Brain microvascular endothelial cell (primary cell): ENCODE data around the gene PRR15L.

Experiments
- DNase-seq: peaks from one replicate; pipeline ENCODE4 v3.0.0-alpha.2; 2020
- H3K27ac ChIP-seq: fragments of 250-450 bp; sonication (Bioruptor Pico); 2 replicates; pipeline ENCODE4 v1.5.1; 2020; ENCODE audit warnings: mild to moderate bottlenecking, moderate library complexity
- H3K27me3 ChIP-seq: fragments of 250-450 bp; sonication (Bioruptor Pico); replicated peaks from 2 replicates; pipeline ENCODE4 v1.5.1; 2020; ENCODE audit warnings: mild to moderate bottlenecking
- H3K36me3 ChIP-seq: fragments of 250-450 bp; sonication (Bioruptor Pico); replicated peaks from 2 replicates; pipeline ENCODE4 v1.5.1; 2020; ENCODE audit warnings: mild to moderate bottlenecking
- H3K4me3 ChIP-seq: 2 replicates; pipeline ENCODE4 v1.5.1; 2011; ENCODE audit warnings: low read depth, mild to moderate bottlenecking, control low read depth, low read length, moderate library complexity
- in situ Hi-C: cut with HindIII; loops from 2 replicates; pipeline ENCODE4 v1.10.0; 2017; ENCODE audit warnings: low sequenced_read_pairs, low pct_ligation_motif_present
- TF ChIP-seq, protein P1 (sequence below): IDR thresholded peaks from 2 replicates; pipeline ENCODE4 v1.5.1; 2011; ENCODE audit warnings: low read depth, mild to moderate bottlenecking, moderate library complexity, low read length, control low read depth, inconsistent platforms; ENCODE audit errors: missing control alignments

Gene PRR15L

DNA sequence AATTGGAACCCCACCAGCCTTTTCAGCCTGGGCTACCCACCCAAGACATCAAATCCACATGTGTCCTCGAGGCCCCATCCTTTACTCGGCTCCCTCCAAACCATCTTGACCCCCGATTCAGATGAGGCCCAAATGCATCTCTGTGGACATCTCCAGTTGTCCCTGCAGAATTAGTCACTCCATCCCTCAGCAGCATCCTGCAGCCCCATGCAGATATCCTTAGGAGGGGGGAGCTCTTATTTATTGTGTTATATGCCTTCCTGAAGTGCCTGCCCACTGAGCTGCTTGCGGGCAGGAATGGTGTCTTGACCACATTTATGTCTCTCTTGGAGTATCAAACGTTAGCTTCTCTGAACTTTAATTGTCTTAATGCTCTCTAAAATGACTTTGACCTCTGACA is 28.8 kb upstream of the PRR15L start:
- TF ChIP-seq, protein P1, sequence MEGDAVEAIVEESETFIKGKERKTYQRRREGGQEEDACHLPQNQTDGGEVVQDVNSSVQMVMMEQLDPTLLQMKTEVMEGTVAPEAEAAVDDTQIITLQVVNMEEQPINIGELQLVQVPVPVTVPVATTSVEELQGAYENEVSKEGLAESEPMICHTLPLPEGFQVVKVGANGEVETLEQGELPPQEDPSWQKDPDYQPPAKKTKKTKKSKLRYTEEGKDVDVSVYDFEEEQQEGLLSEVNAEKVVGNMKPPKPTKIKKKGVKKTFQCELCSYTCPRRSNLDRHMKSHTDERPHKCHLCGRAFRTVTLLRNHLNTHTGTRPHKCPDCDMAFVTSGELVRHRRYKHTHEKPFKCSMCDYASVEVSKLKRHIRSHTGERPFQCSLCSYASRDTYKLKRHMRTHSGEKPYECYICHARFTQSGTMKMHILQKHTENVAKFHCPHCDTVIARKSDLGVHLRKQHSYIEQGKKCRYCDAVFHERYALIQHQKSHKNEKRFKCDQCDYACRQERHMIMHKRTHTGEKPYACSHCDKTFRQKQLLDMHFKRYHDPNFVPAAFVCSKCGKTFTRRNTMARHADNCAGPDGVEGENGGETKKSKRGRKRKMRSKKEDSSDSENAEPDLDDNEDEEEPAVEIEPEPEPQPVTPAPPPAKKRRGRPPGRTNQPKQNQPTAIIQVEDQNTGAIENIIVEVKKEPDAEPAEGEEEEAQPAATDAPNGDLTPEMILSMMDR, result no peak
- in situ Hi-C loops, result no loop called here
- no peaks in the 10 kb centered on the region for H3K27me3 ChIP-seq
- no peak for DNase-seq
- peaks cover 5% of the 10 kb centered on the region for H3K36me3 ChIP-seq
- no peak overlapping the region for H3K27ac ChIP-seq
- no peak overlapping the region for H3K4me3 ChIP-seq

DNA sequence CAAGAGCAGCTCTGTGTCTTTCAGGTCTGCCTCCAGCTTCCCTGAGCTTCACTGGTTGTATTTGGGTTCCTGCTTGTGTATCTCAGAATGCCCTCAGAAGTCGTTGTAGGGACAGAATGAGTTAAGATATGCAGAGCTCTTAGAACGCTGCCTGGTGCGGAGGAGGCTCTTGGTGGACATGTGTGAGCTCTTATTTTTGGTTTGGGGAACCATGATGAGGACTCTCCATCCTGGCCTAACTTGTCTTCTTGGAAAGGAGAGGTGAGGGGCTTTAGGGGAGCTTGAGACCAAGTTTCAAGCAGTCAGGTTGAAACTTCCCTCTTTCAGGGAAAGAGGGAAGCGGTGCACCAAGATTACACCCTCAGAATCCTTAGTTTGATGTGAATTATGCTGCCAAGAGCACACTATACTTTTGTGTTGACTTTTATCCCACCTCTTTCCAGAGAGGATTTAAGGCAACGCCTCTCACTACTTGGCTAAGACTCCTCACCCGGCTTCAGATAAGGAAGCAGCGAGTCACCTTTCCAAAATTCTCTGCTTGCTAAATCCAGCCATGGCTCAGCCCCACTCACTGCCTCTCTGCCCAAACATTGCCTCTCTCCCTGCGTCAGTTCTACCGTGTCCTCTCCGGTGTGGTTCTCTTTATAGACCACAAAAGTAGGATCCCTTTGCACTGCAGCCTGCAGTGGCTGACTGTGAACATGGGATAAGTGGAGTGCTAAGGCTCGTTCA is 26.0 kb upstream of the PRR15L start:
- no peak for DNase-seq
- H3K36me3 ChIP-seq, result peaks cover 32% of the 10 kb centered on the region
- H3K27ac ChIP-seq, result no peak overlapping the region
- H3K4me3 ChIP-seq, result no peak overlapping the region
- in situ Hi-C loops, result no loop called here
- no peaks in the 10 kb centered on the region for H3K27me3 ChIP-seq
- TF ChIP-seq, protein P1, result no peak

DNA sequence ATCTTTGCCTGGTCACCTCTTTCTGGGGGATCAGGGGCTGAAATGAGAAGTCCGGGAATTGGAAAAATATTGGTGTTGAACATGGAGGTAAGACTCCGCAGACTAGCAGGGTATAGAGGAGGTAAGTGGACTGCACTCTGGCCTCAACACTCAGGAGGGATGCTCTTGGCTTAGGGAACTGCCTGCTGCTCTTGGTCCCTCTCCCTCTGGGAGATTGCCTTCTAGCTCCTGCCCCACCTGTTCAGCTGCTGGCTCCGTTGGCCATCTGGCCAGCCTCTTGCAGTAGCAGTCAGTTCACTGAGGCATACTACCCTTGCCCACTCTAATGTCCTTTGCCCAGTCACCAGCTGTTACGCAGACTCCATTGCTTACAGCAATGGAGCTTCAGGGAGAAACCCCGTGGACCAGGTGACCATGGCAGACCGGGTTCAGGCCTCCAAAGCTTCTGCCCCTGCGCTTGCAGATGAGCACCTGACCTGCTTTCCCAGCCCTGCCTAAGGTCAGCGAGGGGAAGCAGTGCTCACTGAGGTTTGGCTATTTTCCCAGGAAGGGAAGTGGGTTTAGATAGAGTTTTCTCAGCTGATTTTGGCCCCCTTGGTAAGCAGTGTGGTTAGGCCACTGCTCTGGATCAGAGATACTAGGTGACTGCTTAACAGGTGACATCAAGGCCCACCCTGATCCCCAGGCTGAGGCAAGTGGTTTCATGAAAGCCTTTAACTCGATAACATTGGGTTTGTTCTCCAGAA is 25.1 kb upstream of the PRR15L start:
- H3K27me3 ChIP-seq, result no peaks in the 10 kb centered on the region
- no peak overlapping the region for H3K4me3 ChIP-seq
- DNase-seq, result no peak
- TF ChIP-seq, protein P1, result no peak
- in situ Hi-C loops, result no loop called here
- H3K36me3 ChIP-seq, result peaks cover 38% of the 10 kb centered on the region
- H3K27ac ChIP-seq, result no peak overlapping the region

DNA sequence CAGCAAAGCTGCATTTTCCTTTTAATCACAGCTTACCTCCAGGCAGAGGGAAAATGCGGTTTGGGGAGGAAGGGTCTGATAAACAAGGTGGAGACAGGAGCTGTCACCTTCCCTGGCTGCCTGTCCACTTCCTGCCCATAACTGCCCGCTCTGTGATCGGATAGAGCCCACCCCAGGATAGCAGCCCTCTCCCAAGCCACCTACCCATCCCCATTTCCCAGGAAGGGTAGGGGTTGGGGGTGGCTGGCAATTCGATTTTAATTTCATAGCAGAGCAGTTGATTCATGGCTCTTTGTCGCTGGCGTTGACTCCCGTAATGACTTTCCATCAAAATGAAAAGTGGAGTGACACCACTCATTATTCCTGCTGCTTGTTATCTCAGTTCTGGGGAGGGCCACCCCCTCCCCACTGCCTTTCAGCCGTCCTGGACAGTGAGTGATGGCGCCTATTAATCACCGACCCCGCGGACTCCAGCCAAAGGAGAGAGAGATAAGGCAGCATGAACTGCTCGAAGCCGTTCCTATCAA is 24.5 kb upstream of the PRR15L start:
- Histone ChIP-seq H3K27ac (no peak overlapping the region), H3K4me3 (no peak overlapping the region), H3K27me3 (no peaks in the 10 kb centered on the region), H3K36me3 (peaks cover 45% of the 10 kb centered on the region)
- in situ Hi-C loops, result no loop called here
- no peak for DNase-seq
- TF ChIP-seq, protein P1, result no peak

DNA sequence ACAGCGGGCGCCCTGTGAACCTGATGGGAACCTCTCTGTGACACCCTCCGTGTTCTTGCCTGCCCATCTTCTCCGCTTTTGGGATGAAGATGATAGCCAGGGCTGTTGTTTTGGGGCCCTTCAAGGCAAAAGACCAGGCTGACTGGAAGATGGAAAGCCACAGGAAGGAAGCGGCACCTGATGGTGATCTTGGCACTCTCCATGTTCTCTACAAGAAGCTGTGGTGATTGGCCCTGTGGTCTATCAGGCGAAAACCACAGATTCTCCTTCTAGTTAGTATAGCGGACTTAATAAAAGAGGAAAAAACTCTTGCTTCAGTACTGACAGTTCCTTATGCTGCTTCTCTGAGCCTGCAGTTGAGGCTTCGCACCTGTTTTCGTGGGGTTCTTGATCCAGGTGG is 23.8 kb upstream of the PRR15L start:
- Histone ChIP-seq H3K27ac (no peak overlapping the region), H3K27me3 (no peaks in the 10 kb centered on the region), H3K36me3 (peaks cover 50% of the 10 kb centered on the region), H3K4me3 (no peak overlapping the region)
- in situ Hi-C loops, result no loop called here
- TF ChIP-seq, protein P1, result no peak
- no peak for DNase-seq
